DMS79 treated with DMSO at 0.1 percent for 48 hours (cell line): ENCODE data around the gene TBC1D16.

Experiments used
- DNase-seq: peaks from one replicate; lab custom pipeline; 2025; lab: John Stamatoyannopoulos, UW

TBC1D16 gene

DNA sequence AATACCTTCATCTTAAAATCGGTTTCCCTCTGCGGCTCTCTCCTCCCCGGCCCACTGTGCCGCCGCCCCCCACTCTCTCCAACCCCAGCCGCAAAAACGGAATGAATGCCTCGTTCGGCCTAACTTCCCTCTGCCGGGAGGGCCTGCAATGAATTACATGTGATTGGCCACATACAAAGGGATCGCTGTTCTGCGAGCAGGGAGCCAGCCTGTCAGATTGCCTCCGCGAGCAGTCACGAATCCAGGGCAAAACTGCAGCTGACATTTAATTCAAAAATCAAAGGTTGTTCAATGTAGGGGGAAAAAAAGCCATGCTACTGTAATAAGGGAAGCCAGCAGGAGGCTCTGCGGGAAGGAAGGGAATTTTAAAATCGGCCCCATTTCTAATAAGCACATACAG lies 84.9 kb downstream of the TBC1D16 start:
- DNase-seq: no peak

DNA sequence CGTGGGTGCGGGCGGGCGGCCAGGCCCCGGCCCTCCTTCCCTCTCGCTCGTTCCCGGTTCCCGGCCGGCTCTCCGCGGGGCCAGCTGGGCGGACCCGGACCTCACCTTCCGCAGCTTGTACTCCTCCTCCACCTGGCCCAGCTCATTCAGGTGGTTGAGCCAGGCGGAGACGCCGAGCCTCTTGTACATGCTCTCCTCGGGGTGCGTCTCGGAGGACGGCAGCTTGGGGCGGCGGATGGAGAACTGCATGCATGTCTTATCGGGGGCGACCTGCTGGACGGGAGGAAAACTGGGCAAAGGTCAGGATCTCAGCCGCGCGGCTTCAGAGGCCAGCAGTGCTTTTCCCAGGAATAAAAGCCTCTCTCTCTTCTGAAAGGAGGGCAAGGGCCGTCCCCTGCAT lies 85.4 kb downstream of the TBC1D16 start:
- DNase-seq: no peak

DNA sequence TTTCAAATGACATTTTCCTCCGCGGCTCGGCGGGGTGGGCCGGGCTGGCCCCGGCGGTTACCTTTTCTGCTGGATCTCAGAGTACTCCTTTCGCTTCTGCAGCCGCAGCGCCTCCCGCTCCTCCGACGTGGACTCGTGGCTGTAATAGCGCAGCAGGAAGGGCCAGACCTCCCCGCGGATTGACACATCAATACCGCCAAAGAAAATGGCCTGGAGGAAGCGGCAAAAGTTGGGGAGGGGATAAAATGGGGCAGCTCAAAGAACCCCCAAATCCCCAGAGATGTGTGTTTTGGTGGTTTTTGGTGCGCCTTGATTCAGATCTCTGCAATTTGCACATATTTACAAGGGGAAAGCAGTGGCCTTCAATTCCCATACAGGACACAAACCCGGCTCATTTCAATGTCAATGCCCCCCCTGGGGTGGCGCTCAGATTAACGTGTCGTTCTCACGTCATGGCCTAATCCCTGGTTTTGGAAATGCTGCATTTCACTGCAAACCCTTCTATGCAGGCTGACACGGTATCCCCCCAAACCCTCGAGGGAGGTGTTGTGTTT lies 85.9 kb downstream of the TBC1D16 start:
- DNase-seq: no peak

DNA sequence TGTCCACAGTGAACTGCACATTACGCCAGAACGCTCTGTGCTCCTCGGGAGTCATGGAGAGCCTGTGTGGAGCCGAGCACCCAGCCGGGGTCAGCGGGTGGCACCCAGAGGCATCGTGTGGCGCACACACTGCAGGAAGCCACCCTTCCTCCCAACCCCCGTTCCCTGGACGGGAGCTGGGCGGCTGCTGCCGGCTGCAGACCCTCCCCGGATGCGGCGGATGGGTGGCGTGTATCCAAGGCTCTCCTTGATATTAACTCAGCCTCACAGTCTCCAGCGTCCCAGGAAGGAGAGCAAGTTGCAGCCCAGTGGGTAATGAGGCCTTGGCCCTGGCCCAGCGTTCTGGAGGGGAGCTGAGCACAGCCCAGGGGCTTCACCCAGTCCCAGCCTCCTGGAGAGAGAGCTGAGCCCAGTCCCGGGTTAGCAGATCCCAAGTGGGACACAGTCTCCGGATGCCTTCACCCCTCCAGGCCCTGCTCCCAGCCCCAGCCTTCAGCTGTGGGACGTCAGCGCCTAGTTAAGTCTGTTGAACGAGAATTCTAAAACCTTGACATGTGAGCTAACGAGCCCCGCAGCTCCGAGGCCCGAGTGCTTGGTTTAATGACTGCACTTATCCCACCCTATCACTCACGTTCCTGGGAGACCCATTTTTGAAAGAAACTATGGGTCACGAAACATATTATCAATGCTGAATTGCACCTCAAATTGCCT lies 86.6 kb downstream of the TBC1D16 start:
- no peak for DNase-seq

DNA sequence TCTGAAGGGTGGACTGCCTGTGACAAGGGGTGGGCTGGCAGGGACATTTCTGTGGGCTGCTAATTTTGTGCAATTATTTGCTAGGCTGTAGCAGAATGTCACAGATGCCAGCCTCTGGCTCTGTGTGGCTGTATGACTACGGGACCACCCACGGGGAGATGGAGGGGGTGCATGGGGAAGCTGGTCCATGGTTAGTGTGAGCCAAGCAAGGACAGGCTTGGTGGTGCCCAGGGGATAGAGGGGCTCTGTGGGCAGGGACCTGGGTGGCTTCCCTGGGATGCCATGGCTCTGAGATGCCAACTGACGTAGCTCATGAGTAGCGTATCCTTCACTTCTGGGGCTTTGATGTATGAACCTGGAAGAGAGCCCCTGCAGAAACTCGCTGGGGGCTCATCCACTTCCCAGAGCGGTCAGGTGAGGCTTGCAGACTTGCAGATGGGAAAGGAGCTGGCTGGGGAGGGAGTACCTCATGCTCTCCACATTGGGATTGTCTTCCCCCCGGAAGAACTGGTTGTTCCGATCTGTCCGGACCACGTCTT lies 87.2 kb downstream of the TBC1D16 start:
- no peak for DNase-seq

DNA sequence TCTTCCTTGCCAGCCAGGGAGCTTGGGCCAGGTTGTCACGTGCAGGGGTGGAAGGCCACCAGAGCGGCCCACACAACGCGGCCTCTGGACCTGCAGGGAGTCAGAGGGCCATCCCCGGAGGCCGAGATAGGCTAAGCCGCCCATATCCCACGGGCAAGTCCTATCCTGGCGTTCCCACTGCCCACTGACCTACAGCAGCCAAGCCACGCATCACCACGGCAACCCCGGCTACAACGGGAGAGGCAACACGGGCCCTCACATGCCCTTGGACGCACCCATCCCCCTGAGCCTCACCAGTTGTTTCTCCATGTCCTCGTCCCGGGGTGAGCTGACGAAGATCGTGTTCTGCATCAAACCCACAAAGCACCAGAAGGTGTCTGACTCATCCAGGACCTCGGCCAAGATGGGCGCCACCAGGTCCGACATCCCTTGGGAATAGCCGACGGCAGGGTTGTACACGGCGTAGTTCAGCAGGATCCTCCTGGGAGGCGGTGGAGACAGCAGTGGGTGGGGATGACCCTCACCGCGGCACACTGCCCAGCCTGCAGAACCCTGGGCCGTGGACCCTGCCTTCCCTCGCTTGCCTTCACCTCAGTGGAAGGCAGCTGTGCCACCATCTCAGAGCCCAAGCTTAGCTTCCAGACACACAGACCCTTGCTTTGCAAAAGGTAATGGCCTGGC lies 88.2 kb downstream of the TBC1D16 start:
- no peak for DNase-seq

DNA sequence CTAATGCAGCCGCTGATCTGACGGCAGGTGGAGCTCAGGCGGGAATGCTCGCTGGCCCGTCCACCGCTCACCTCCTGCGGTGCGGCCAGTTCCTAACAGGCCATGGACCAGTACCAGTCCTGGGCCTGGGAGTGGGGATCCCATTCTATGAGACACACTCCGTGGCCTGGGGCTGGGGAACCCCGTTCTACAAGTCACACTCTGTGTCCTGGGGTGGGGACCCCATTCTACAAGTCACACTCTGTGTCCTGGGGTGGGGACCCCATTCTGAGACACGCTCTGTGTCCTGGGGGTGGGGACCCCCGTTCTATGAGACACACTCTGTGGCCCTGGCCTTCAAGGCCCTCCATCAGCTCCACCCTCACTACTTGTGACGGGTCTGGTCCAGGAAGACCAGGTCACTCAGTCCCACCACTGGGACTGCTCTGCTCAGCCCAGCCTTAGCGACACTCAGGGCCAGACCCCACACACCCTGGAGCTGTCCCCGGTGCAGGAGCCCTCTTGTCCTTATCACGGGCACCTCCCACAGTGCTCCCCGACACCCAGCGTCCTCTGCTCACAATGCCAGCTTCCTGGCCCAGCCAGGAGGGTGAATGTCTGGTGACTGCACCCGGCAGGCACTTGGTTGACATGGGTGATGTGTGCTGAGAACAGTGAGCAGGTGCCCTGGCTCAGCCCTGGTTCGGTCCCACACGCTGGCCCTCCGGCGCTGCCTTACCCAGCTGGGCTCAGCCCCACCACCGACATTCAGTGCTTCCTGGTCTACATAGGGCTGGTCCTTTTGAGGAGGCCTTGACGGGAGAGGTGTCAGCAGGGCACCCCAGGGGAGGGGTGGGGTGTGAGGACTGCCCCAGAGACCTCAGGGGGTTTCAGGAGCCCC lies 89.1 kb downstream of the TBC1D16 start:
- no peak for DNase-seq

DNA sequence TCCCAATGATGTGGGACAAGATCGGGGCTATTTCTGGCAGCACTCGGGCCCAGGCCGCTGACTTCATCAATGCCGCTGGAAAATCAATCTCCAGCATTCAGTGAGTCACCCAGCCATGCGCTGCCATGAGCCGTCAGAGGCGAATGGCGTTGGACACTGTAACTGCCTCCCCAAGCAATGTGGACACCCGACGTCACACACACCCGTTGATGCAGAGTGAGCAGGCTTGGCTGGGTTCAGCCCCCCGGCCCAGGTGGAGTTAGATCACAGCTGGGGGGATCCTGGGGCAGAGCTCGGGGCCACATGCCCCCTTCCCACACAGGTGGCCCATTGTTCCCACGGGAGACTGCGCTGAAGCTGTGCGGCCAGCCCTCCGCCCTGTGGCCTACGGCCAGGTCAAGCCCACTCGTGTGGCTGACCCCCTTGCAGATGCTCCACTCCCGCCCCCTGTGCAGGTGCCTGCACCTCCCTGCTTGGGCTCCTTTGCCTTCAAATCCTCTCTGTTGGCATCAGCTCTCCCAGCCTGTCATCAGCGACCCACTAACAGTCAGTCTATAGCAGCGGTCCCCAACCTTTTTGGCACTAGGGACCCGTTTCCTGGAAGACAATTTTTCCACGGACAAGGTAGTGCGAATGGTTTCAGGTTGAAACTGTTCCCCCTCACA lies 89.9 kb downstream of the TBC1D16 start:
- no peak for DNase-seq

DNA sequence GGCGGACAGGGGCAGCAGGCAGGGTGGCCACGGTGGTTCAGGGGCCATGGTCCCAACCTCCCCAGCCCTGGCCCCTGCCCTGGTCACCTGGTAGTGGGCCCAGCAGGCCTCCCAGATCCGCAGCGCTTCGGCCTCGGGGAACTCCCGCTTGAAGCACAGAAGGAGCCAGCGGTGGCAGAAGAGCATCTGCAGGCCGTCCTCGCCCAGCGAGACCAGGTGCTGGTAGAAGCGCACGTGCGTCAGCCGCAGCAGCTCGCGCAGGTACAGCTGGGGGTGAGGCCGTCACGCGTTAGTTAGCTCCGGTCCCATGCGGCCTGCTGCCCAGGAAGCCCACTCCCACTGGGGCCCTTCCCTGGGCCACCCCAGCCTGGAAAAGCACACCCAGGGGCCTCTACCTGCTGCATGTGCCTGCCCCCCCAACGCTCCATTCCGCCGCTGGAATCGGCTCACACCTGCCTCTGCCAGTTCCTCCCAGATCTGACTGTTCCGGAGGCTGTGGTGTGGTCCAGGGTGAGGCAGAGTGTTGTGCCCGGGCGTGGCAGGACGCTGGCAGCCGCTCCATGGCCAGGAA lies 90.8 kb downstream of the TBC1D16 start:
- no peak for DNase-seq

DNA sequence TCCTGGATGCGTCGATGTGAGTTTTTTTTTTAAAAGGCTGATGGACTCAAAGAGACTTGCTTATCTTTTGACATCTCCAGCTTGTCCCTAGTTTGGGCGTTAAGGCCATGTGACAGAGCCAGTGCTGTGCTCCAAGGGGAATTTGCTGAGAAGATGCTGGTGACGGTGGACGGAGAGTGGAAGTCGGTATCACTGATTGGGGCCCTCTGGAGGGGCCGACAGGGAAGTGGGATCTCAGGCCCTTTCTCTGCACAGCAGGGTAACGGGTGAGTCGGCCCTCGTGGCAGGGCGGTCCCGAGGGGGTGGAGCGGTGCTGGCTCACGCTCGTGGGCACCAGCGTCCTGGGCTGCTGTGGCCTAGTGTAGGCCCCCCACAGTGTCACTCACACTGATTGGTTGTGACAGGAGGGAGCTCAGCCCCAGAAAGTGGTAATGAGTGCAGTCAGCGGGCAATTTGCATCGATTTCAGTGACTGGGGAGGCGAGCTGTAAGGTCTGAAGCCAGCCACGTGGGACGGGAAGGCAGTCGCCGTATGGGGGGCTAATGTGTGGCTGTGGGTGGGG lies 91.3 kb downstream of the TBC1D16 start:
- no peak for DNase-seq

DNA sequence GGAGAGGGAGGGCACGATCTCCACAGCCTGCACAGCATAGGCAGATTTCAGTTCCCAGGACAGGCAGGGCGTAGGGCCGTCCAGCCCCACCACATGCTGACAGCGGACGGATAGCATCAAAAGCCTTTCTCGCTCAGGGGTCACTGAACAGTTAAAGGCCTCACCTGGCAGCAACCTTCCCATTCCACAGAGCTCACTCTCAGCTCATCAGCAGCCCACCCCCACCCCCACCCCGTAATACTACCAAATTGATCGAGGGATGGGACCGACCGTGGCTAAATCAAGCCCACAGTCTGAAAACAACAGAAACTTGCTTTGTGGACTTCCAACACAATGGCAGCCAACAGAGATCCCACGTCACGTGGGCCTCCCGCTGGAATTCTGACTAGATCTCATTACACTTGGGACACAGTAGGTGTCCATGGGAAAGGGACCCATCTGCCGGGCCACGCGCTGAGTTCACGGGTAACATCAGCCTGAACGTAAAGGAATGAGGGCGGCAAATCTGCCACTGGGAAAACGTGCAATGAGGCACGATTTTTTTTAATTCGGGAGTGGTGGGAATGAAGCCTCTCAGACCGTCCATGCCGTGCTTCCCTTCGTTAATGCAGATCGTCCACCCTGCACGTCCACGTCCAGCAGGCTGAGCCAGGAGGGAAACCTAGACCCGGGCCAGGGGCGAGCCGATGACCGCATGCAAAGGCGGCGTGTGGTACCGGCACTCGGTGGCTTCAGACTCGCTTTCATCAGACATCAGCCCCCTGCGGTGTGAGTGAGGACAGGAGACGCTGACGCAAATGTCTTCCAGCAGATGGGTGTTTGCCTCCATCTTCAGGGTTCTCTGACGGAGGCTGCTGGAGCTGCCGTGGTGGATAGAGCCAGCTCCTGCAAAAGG lies 92.1 kb downstream of the TBC1D16 start:
- no peak for DNase-seq

DNA sequence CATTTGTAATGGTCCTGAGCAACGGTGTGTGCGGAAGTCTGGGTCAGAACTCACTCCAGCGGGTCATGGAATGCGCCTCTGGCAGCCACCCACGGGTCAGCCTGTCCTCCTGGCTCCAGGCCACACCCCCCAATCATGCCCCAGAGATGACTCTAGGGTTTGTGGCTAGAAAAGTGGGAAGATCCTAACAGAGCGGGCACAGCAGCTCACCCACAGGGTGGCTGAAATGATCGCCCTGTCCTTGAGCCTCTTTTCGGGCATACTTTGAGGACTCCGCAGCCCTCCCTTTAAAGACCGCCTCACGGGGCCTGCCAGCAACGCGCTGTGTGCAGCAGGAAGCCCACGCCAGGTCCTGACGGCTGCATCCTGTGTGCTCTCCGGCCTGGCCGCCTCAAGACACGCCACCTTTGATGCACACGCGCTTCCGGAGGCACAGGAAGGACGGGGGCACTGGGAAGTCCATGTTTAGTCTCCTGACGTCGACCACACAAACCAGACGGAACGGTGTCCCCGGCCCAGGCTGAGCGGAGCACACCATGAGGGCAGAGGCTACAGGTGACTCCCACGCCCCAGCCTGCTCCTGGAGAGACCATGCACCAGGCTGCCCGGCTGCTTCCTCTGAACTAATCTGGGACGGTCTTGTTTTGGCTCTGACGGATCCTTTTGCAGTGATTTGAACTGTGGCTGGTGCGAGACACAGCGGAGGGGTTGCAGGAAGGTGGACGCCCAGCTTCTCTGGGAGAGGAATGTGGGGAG lies 92.9 kb downstream of the TBC1D16 start:
- no peak for DNase-seq

DNA sequence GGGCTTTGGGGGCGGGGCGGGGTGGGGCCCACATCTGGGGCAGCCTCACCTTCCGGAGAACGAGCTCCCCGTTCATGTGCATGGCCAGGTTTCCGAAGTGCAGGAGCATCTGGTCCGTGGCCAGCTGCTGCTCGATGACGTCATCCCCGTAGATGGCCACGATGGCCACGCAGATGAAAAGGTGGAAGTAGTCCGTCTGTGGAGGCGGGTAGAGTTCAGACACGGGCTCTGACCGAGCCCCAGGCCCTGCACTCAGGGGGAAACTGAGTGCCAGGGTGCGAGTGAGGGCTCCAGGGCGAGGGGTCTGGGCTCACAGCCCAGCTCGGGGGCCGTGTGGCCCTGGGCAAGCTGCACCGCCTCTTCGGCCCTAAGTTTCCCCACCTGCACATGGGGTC lies 93.7 kb downstream of the TBC1D16 start:
- DNase-seq: no peak

DNA sequence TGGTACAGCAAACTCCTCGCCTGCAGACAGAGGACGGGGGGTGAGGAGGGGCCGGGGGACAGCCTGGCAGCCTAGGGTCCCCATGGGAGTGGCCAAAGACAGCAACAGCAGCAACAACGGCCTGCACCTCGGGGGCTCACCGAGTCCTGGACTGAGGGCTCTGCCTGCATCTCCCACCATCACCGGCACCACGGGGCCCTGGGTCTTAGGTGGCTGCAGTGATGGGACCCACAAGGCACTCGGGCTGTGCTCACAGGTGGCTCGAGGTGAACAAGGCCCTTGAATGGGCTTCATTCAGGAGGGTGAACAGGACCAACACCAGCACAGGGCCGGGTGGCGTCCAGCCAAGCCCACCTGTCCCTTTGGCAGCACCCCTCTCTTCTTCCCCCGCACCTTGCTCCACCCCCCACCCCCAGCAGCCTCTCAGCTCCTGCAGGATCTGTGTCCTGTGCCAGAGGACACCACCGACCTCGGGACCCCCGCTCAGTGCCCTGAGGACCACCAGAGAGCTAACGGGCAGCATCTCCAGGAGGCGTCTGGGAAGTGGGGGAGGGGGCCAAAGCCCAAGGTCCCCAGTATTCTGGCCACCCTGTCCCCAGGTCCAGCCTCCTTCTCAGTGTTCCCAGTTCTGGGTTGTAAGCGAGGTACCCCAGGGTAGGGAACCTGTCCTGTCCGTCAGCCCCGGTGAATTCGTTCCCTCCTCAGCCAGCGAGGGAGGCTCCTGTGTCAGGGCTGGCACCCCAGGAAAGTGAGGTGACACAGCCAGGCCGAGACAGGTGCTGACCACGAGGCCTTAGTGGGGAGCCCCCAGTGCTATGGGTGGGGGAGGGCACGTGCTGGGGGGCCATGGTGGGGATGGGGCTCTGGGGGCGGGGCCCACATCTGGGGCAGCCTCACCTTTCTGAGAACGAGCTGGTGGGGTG lies 94.3 kb downstream of the TBC1D16 start:
- DNase-seq: no peak

DNA sequence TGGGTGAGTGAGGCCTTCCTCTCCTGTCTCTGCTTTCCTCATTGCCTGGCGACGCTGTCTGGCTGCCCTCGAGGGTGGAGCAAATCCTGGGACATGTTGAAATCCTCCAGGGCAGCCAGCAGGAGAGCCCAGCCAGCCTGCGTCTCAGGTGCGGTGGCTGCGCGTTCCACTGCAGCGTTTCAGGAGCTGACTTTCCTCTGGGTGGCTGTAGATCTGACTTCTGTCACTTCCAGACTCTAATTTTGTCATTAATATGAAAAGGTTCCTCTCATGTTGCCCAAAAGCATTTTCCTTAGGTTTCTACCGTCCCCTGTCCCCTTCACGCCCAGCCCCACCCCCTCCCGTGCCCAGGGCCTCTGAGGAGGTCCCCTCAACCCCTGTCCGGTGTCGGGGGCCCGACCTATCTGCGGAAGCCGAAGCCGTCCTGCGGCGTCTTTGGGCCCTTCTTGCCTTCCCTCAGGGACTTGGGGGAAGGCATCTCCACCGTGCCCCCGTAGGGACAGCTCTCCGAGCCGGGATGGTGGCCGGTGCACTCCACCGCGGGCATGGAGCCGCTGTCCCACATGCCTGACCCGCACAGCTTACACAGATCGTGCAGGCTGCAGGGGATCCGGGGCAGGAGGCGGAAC lies 95.1 kb downstream of the TBC1D16 start:
- no peak for DNase-seq

DNA sequence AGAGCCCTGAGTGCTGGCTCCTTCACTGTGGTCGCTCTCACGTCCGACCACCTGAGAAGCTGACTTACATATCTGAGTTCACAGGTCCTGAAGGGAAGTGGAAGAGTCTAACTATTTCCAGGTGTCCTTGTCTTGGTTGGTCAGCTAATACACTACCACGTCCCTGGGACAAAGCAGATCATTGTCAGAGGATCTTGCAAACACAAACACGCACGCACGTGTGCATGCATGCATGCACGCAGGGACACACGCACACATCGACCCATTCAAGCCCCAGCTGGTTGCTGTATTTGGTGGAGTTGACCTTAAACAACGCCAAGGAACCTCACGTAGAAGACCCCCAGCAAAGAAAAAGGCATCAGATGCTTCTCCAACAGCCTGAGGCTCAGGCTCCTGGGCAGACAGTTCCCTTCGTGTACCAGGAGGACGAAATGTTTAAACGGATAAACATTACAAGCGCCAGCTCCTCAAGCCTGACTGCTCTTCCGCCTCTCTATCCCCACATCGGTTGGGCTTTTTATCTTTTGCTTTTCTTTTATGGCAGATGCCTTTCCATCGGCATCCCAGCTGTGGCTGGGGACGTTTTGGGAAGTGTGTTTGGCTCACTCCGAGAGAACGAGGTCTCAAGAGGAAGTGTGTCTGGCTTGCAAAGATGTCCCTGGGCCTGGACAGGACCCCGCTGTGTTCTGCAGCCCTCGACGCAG lies 95.8 kb downstream of the TBC1D16 start:
- no peak for DNase-seq

DNA sequence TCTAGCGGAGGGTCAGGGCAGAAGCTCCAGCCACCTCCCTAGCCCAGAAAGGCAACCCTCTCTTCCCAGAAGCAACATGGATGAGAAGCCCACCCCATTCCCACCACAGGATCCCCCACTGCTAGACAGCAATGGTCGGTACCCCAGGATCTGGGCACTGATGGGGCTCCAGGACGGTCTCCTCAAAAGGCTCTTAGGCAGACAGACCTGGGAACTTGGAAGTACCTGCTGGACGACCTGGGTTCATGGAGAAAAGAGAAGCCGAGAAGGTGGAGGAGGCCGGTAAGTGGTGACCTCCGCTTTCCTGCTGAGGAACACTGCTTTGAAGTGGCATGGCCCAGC lies 96.6 kb downstream of the TBC1D16 start:
- no peak for DNase-seq
